HTERT RPE-1 (cell line): ENCODE data around the gene KLHL5.
"Not testable (repeated sequence)": the region's sequence is repeated elsewhere in the genome, so short reads cannot be mapped to it uniquely, and the experiment has no call there.

Source experiments
- in situ Hi-C: fragments of 300-500 bp; cut with MboI; formaldehyde crosslinking; loops from 4 replicates; pipeline ENCODE4 v1.14.3; 2020; ENCODE audit warnings: low sequenced_read_pairs

The KLHL5 gene

DNA sequence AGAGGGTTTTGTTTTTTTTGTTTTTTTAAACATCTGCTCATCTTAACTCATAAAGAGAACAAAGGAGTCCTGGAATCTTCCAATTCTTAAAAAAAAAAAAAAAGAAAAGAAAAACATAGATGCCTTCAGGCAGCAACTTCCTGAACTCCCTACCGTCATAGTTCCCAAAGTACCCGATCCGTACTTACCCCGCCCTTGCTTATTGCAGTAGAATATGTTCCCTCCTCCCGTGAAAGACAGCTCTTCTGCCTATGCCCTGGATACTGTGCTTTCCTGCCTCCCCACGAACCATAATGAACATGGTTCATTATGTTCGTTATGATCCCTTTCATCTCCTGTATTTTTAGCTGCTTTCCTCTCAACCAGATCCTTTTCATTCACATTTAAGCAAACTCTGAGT is 40.3 kb downstream of the KLHL5 start:
- in situ Hi-C loops, result no loop called here

DNA sequence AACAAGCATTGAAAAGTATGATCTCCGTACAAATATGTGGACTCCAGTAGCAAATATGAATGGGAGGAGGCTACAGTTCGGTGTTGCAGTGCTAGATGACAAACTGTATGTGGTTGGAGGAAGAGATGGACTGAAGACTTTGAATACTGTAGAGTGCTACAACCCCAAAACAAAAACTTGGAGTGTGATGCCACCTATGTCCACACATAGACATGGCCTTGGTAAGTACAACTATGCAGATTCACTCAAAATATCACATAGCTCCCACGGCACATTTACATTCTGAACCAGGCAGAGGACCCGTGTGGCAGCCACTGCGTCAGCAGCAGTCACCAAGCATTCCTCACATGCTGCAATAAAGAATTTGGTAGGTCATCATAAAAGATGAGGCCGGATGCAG is 41.3 kb downstream of the KLHL5 start:
- in situ Hi-C loops, result no loop called here

DNA sequence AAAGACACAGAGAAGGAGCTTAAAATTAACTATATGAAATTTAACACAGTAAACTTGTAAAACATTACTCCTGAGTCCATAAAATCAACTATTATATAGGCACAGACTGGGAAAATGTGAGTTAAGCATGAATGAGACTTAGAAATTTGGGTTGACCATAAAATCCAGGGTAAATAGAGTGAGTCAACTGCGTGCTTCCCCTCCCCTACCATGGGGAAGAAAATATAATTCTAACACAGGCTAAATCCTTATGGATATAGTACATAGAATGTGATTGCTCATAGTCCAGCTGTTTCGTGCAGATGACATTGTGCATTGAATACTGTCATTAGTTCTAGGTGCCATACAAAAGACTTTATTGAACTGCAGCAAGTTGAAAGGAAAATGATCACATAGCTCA is 42.2 kb downstream of the KLHL5 start:
- in situ Hi-C loops, result no loop called here

DNA sequence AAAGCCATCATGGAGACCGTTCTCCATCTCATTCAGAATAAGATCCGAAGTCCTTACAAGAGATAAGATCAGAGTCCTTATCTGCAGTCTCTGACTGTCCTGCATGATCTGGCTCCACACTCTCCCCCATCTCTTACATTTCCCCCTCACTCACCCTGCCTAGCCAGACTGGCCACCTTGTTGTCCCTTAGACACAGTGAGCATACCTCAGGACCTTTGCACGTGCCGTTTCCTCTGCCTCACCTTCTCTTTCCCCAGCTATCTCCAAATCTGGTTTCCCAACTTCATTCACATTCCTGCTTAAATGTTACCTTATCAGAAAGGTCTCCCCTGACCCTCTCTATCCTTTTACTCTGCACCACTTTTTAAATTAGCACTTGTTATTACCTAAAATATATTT is 44.0 kb downstream of the KLHL5 start:
- in situ Hi-C loops, result no loop called here

DNA sequence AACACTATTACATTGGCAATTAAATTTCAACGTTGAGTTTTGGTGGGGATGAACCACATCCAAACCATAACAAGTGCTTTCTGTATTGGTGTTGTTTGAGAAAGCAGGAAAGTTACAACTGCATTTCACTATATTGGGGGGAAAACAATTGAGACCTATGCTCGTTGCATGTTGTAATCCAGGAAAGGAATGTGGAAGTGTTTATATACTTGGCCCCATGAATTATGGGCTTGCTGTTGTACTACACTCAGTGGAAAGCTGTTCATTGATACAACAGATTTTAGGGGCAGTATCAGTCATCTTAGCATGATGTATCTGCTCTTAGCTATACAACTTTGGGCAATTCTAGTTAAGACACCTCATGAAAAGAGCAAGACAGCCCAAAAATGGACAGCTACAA is 52.4 kb downstream of the KLHL5 start:
- in situ Hi-C loops, result no loop called here

DNA sequence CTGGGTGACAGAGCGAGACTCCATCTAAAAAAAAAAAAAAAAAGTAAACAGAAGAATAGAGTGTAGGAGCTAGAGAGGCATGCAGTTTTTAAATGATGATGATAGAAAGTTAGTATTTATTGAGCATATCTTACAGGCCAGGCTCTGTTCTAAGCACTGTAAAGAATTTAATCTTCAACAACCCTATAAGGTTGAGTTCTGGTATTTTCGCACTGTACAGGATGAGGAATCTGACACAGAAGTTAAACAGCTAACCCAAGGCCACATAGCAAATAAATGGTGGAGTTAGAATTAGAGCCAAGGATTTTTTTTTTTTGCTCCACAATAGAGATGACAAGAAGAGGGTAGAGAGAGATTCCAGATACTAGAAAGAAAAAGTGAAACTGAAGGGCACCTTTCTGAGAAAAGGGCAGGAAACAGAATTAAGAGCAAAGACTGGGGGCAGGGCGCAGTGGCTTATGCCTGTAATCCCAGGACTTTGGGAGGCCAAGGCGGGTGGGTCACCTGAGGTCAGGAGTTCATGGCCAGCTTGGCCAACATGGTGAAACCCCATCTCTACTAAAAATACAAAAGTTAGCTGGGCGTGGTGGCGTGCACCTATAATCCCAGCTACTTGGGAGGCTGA is 56.1 kb downstream of the KLHL5 start:
- in situ Hi-C loops, result no loop called here

DNA sequence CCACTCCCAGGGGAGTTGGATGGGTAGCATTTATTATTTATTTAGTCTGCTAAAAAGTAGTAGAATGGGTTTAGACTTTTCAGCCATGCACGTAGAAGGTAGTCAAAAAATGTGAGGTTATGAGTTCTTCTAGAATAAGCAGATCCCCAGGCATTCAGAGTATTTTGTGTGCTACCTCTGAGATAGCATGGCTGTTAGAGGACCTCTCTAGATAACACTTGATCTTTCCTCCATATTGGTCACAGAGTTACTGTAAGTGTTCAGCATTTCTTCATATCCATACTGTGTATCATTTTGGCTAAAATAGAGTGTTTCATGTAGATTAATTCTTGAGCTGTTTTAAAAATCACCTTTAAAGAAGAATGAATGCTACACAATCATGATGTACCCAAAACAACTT is 58.4 kb downstream of the KLHL5 start:
- in situ Hi-C loops, result no loop called here

DNA sequence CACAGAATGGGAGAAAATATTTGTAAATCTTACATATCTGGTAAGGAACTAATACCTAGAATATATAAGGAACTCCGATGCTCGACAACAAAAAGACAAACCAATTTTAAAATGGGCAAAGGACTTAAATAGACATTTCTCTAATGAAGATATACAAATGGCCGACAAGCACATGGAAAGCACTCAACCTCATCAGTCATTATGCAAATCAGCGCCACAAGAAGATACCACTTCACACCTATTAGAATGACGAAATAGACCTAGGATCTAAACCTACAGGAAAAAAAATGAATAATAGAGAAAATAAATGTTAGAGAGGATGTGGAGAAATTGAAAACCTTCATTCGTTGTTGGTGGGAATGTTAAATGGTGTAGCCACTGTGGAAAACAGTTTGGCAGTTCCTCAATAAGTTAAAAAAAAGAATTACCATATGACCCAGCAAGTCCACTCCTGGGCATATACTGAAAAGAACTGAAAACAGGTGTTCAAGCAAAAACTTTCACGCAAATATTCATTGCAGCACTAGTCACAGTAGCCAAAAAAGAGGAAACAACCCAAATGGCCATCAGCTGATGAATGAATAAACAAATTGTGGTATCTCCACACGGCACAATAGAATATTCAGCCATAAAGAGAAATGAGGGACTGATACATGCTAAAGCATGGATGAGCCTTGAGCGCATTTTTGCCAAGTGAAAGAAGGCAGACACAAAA is 63.0 kb downstream of the KLHL5 start:
- in situ Hi-C loops, result no loop called here

DNA sequence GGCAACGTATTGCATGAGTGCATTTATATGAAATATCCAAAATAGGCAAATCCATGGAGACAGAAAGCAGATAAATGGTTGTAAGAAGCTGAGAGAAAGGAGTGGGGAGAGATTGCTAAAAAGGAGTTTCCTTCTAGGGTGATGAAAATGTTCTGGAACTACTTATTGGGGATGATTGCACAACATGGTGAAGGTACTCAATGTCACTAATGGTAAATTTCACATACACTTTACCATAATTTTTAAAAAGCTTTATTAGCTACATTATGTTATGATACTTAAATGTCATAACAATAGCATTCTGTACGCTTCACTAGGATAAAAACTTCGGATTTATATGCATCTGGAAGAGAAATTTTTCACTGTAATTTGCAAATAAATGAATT is 63.6 kb downstream of the KLHL5 start:
- in situ Hi-C loops, result no loop called here

DNA sequence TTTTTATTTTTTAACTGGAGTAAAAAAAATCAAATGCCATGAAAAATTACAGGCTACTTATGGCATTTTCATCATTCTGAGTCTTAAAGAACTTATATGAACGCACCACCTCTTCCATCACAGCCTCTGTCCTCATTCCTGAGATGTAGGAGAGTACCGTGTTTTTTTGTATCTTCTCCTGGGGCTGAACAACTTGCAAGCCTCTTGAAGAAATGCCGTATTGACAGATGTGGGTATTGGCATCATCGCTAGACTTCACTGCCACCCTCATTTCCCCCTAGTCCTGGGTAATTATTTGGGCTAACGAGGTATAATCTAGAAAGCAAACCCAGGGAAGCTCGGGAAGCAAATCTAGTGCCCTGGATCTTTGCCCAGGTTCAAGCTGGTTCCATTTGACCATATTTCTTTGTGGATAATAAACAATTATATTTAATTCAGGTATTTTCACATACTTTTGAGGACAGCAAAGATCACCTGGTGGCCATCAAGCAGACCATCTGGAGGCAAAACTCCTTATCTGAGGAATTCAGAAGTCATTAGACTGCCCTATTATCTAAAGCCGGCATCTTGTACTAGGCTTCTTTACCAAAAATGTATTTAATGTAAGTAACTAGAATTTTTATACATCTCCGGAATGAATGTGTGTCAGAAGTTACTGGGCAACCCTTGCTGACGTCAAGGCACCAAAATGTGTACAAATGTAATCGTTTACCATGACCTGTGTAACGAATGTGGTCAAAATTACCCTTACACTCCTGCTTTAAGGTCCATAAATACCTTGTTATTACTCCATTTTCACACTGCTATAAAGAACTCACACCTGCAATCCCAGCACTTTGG is 64.4 kb downstream of the KLHL5 start:
- in situ Hi-C loops, result no loop called here

DNA sequence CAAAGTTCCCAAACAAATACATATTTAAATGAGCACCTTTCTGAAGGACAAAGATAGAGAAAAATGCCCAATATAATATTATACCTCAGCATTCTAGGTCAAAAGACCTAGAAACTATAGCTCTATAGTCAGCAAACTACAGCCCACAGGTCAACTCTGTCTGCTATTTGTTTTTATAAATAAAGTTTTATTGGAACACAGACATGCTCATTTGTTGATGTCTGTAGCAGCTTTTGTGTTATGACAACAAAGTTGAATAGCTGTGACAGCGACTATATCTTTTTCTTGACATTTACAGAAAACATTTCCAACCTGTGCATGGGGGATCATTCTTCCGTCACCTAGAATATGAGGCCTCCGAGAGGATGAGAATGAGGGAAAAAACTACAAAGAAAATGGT is 71.6 kb downstream of the KLHL5 start:
- in situ Hi-C loops, result no loop called here

DNA sequence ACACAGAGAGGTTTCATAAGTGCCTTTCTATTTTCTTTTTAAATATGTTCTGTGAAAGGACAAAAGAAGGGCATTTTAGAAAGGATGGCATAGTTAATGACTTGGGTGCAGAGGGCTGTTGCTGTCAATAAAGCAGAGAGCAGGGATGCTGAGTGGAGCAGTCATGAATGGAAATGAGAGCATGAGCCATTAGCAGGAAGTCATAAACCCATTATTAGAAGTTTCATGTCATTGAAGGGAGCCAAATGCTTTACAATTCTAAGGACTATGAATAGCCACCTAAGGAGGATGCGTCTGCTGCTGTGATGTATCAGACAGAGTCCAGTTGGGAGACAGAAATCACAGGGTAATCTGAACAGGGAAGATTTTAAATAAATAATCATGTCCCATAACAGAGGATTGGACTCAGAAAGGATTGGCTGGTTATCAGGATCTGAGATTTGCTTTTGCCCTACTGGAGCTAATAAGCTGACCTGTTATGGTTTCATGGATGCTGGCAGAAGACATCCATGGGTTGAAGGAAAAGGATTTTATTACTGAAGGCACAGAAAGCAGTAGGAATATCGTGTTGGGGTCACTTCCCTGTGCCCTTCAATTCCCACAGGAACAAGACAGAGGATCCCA is 72.8 kb downstream of the KLHL5 start:
- in situ Hi-C loops, result no loop called here

DNA sequence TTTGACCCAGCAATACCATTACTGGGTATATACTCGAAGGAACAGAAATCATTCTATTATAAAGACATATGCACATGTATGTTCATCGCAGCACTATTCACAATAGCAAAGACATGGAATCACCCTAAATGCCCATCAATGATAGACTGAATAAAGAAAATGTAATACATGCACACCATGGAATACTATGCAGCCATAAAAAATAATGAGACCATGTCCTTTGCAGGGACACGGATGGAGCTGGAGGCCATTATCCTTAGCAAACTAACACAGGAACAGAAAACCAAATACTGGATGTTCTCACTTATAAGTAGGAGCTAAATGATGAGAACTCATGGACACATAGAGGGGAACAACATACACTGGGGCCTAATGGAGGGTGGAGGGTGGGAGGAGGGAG is 76.2 kb downstream of the KLHL5 start:
- in situ Hi-C loops, result not testable (repeated sequence)

DNA sequence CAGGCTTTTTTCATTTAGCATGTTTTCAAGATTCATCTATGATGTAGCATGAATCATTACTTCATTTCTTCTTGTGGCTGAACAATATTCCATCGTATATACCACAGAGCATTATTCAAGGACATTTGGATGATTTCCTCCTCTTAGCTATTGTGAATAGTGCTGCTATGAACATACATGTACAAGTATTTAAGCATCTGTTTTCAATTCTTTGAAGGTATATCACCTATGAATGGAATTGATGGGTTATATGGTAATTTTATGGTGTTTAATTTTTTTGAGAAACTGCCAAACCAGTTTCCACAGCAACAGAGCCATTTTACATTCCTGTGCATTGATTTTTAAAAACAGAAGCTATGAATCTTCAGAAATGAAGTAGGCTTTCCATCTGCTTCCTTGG is 84.2 kb downstream of the KLHL5 start:
- in situ Hi-C loops, result no loop called here

DNA sequence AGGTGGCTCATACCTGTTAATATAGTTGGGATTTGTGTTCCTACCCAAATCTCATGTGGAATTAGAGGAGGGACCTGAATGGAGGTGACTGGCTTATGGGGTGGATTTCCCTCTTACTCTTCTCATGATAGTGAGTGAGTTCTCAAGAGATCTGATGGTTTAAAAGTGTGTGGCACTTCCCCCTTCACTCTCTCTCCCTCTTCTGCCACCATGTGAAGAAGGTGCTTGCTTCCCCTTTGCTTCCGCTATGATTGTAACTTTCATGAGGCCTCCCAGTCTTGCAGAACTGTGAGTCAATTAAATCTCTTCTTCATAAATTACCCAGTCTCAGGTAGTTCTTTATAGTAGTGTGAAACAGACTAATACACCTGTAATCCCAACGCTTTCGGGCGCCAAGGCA is 92.0 kb downstream of the KLHL5 start:
- in situ Hi-C loops, result no loop called here

DNA sequence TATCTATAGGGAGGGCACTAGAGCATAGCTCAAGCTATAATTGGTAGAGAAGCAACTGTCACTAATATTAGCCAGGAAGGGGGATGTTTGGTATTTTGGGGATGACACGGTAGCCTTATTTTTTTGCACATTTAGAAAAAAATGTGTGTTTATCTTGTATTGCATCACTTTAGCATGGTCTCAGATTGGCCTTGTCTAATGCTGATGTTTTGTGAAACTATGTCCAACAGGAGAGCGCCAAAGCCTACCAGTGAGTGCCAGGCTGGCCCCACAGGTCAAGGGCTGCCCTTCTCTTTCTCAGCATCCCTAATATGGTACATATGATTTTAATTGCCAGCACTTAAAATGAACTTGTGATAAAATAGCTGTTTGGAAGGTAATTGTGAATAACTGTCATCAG is 95.5 kb downstream of the KLHL5 start:
- in situ Hi-C loops, result no loop called here

DNA sequence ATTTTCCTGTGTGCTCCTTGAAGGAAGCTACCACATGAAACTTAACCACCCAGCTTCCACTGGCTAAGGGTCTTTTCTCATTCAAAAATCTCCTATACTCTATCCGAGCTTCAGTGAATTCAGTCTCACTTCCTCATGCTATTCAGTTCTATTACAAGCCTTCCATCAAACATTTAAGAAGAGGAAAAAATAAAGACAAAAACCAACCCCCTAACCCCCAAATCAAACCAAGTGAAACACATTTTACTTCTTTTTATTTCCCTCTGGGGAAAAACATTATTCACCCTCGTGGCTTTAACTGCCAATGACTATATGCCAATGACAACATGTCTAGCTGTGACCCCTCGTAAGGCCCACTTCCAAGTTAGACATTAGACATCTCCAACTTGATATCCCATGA is 104.1 kb downstream of the KLHL5 start:
- in situ Hi-C loops, result no loop called here

DNA sequence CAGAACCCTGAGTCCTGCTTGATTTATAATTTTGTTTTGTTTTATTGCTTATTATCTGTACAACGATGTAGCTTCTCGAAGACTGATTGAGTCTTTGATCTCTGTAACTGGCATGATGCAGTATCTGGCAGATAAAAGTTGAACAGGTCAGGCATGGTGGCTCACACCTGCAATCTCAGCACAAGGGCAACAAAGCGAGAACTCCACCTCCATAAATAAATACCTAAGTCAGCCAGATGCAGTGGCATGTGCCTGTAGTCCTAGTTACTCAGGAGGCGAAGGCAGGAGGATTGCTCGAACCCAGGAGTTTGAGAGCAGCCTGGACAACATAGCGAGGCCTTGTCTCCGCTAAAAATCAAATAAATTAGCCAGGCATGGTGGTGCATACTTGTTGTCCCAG is 104.6 kb downstream of the KLHL5 start:
- in situ Hi-C loops, result no loop called here

DNA sequence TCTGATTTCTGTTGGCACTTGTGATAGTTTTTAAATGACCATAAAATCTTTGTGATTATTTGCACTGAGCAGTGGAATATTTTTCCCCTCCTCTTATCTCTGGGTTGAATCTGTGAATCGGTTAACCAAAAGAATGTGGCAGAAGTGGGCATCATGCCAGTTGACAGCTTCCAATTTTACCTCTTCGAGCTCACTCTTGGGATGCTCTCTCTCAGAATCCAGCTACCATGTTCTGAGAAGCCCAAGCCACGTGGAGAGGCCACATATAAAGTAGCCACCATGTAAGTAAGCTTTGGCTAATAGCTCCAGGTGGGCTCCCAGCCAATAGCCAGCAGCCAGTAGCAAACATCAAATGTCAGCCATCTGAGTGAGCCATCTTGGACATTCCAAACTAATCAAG is 107.4 kb downstream of the KLHL5 start:
- in situ Hi-C loops, result no loop called here

DNA sequence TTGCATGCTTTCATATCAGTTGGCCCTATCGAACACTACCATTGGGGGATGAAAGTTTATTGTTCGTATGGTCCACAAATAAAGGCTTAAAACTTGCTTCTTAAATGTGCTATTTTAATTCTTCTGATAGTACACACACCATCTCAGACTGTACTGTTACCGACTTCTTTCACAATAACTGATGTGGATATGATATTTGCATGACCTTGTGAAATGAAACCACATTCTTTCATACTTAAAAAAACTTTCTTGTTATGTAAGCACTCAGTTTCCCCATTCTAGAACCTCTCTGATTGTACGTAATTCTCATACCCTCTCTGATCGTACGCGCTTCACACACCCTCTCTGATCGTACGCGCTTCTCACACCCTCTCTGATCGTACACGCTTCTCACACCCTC is 108.3 kb downstream of the KLHL5 start:
- in situ Hi-C loops, result no loop called here
